ENCODE data around the gene LARGE1.

The LARGE1 gene

GRCh38 chr22:33914699-33915098 lies 5.6 kb downstream of the LARGE1 start:
- DNase-seq (ENCODE audit: low read depth, low spot score) = no peak
- no peak overlapping the region for H3K4me3 ChIP-seq (ENCODE audit: low read depth, low read length)
- in situ Hi-C loops (cut with HindIII; ENCODE audit: low sequenced_read_pairs) = no loop called here
- TF ChIP-seq CTCF (IDR thresholded peaks at IDR 0.05; ENCODE audit: low read depth, low read length) = no peak

GRCh38 chr22:33914131-33914530 lies 6.1 kb downstream of the LARGE1 start:
- in situ Hi-C loops (cut with HindIII; ENCODE audit: low sequenced_read_pairs) = no loop called here
- TF ChIP-seq CTCF (IDR thresholded peaks at IDR 0.05; ENCODE audit: low read depth, low read length) = no peak
- DNase-seq (ENCODE audit: low read depth, low spot score) = no peak
- no peak overlapping the region for H3K4me3 ChIP-seq (ENCODE audit: low read depth, low read length)

DNA sequence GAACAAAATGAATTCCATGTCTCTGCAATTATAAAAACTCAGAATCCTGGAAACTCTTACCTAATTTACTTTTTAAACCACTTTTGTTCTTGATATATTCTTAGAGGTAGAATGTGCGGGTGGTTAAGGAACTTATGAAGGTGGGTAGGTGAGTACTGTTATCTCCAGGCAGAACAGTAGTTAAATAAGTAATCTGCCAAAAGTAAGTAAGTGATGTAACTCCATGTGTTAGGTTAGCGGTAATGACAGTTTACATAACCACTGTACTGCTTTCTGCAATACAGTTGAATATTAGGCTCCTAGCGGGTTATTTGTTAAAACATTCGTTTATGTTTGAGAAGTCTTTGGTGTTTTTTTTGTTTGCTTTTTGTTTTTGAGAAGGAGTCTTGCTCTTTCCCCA lies 7.1 kb downstream of the LARGE1 start:
- H3K4me3 ChIP-seq (ENCODE audit: low read depth, low read length) = no peak overlapping the region
- TF ChIP-seq CTCF (IDR thresholded peaks at IDR 0.05; ENCODE audit: low read depth, low read length) = no peak
- in situ Hi-C loops (cut with HindIII; ENCODE audit: low sequenced_read_pairs) = no loop called here
- no peak for DNase-seq (ENCODE audit: low read depth, low spot score)

DNA sequence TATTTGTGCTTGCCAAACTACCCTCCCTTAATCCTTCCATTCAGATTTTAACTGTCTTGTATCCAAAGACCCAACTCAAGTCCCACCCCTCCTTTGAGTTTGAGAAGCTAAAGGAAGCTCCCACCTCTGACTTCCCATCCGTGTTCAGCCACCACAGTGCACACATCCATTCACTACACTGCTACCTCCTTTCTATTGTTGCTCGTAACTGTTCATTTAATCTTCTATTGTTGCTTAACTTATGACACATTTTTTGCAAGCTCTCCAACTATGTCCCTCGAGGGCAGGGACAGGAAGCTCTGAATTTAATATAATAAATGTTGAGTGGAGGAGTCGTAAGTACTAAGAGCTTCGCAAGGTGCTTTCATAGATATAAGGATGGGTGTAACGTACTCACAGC lies 10.4 kb downstream of the LARGE1 start:
- TF ChIP-seq CTCF (IDR thresholded peaks at IDR 0.05; ENCODE audit: low read depth, low read length) = no peak
- no peak for DNase-seq (ENCODE audit: low read depth, low spot score)
- in situ Hi-C loops (cut with HindIII; ENCODE audit: low sequenced_read_pairs) = no loop called here
- no peak overlapping the region for H3K4me3 ChIP-seq (ENCODE audit: low read depth, low read length)

DNA sequence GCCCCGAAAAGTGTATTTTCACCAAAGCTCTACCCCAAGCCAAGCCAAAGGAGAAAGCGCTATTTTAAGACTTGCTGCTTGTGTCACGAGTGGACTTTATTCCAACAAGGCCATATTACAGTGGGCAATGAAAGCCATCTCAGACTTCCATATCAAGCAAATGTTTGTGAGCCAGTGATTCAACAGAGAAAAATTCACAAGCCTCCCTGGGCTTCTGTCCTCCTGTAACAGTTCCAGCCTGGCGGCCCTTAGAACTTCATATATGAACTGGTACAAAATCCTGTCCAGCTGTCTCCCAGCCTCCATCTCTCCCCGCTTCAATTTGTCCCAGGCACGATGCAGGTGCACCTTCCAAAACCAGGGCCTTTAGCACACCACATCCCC lies 11.2 kb downstream of the LARGE1 start:
- peak; percentile 26 for DNase-seq (ENCODE audit: low read depth, low spot score)
- no peak overlapping the region for H3K4me3 ChIP-seq (ENCODE audit: low read depth, low read length)
- TF ChIP-seq CTCF (IDR thresholded peaks at IDR 0.05; ENCODE audit: low read depth, low read length) = no peak
- in situ Hi-C loops (cut with HindIII; ENCODE audit: low sequenced_read_pairs) = no loop called here

GRCh38 chr22:33908171-33909074 lies 11.9 kb downstream of the LARGE1 start:
- TF ChIP-seq CTCF (IDR thresholded peaks at IDR 0.05; ENCODE audit: low read depth, low read length) = no peak
- in situ Hi-C loops (cut with HindIII; ENCODE audit: low sequenced_read_pairs) = no loop called here
- DNase-seq (ENCODE audit: low read depth, low spot score) = no peak
- H3K4me3 ChIP-seq (ENCODE audit: low read depth, low read length) = no peak overlapping the region

All from astrocyte of the spinal cord (primary cell).